NCI-H2029 (cell line): ENCODE measurements around the gene HAO2.

ENCODE experiments used
- DNase-seq: peaks from one replicate; lab custom pipeline; 2025; lab: John Stamatoyannopoulos, UW

HAO2 gene

GRCh38 chr1:119380983-119381662, 12.5 kb downstream of the HAO2 start:
- DNase-seq = no peak

DNA sequence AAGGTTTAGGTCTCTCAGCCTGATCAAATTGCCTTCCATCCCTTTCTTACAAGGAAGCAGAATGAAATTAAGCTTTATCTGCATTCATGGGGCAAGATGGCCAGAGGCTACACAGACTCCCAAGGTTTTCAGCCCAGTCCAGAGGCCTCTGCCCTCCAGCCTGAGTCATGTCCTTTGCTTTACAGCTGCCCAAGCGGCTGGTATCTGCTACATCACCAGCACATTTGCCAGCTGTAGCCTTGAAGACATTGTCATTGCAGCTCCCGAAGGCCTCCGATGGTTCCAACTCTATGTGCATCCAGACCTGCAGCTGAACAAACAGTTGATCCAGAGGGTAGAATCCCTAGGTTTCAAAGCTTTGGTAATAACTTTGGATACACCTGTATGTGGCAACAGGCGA, 16.0 kb downstream of the HAO2 start:
- no peak for DNase-seq

- no peak for DNase-seq
Observed at GRCh38 chr1:119385650-119386049, 17.1 kb downstream of the HAO2 start.

DNA sequence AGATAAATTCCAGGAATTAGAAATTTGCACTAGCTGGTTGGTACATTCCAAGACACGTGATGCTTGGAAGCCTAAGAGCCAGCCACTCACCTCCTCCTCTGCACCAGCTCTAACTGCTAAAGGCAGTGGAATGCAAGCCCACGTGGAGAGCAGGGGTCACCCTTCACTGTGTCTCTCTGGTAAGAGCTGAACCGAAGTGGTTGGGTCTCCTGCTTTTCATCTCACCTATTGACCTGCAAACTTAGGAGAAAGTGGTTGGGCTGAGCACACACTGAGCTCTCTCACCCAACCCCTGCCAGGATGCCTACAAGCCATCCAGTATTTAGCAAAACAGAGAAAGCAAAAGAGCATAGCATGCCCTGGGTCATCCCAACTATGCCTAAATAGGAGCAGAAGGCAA, 19.3 kb downstream of the HAO2 start:
- no peak for DNase-seq

GRCh38 chr1:119388450-119388849, 19.9 kb downstream of the HAO2 start:
- DNase-seq = no peak

GRCh38 chr1:119390526-119390925, 21.9 kb downstream of the HAO2 start:
- DNase-seq = no peak

DNA sequence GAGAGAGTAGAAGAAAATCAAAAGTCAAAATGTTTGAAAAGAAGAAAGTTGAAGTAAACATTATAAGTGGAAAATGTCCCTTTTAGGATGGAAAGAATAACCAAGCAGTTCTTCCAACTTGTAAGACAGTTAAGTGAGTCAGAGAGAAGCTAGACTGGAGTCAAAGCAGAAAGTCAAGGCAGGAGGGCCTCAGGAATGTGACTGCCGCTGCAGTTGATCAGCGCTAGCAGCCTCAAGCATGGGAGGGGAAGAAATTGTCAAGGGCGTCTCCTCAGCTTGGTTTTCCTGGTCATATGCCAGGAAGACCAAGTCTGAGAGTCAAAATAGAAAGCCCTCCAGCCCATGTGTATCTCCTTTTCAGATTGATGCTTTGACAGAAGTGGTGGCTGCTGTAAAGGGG, 23.2 kb downstream of the HAO2 start:
- no peak for DNase-seq

DNA sequence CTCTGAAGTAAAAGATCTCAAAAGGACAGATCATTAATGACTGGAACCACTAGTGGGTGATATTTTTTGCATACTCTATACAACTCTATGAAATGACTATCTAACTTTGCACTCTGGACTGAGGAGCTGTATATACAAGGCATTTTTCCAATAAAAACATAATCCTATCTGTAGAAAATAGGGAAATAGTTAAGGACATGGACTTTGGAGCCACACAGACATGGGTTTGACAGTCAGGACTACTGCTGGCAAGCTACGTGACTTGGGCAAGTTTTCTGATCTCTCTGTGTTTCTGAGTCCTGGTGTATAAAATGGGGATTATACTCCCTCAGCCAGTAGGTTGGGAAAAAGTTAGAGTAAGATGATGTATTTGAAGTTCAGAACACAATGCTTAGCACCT, 25.5 kb downstream of the HAO2 start:
- DNase-seq = no peak

GRCh38 chr1:119396982-119397381, 28.4 kb downstream of the HAO2 start:
- DNase-seq = no peak

DNA sequence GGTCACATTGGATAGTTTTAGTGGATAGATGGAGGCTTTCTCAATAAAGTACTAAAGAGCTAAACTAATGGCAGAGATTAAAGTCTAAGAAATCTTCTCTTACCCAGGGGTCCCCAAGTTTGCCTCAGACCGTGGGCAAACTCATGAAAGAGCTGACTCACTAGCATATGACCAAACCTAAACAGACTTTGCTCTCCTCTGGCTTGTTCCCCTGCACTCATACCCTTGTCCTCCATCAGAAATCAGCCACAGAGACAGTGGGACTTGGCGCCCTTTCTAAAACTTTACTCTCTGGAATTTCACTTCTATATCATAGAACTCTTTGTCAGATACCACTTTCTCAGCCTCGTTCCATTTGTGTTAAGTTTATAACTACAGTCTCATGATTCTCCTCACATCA, 29.4 kb downstream of the HAO2 start:
- no peak for DNase-seq

GRCh38 chr1:119404736-119405135, 36.2 kb downstream of the HAO2 start:
- no peak for DNase-seq

- DNase-seq = no peak
Observed at GRCh38 chr1:119409731-119410130, 41.1 kb downstream of the HAO2 start.

DNA sequence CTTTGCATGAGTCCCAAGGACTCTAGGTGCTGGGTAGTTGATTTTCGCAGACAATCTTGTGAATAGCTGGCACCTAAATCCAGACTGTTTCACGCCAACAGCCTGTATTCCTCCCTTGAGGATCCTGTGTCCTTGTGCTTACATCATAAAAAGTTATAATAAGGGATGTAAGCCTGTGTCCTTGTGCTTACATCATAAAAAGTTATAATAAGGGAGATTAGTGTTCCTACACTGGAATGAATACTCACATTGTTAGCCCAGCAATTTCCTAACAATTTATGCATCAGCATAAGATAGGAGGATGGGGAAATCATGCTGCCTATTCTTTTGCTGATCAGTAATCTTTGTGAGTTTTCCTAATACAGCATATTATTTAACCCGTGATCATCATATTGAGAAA, 42.4 kb downstream of the HAO2 start:
- DNase-seq = no peak

GRCh38 chr1:119414950-119415349, 46.4 kb downstream of the HAO2 start, which contains the start of gene HSD3B2:
Gene HSD3B2 (plus strand): TSS chr1:119415150. CDS start chr1:119415420, 270 bp downstream.
- no peak for DNase-seq

GRCh38 chr1:119416006-119416640, 47.5 kb downstream of the HAO2 start:
- DNase-seq = no peak

GRCh38 chr1:119419109-119419508, 50.5 kb downstream of the HAO2 start:
- no peak for DNase-seq

DNA sequence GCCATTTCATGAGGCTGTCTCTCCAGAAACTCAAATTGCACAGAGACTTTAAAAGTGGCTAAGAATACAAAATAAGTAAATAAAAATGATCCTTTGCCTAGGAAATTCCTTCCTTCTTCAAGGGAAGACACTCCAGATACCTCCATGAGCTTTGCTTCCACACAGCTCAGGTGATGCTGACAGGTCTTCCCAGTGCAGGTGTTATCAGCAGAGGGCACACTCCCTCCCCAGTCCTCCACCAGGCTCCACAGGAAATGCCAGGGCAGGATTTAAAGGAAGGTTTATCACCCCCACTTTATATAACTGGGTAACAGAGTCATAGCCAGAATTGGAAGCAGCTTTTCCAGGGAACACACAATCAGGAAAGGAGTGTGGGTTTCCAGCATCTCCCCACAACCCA, 52.1 kb downstream of the HAO2 start:
- DNase-seq = no peak

DNA sequence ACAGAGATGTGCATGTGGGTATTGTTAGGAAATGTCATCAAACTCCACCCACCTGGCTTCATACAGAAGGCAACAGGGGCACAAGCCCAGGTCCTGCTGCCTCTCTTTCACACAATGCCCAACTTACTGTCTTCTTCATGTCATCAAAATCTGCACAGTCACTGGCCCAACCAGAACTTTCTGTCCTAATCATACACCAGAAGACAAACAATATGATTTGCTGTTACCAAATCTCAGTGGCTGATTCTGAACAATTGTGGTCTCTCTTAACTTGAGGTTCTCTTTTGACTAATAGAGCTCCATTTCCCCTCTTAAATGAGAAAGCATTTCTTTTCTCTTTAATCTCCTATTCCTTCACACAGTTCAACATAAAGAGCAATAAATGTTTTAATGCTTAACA, 54.0 kb downstream of the HAO2 start:
- DNase-seq = no peak

GRCh38 chr1:119428991-119429390, 60.4 kb downstream of the HAO2 start:
- no peak for DNase-seq

DNA sequence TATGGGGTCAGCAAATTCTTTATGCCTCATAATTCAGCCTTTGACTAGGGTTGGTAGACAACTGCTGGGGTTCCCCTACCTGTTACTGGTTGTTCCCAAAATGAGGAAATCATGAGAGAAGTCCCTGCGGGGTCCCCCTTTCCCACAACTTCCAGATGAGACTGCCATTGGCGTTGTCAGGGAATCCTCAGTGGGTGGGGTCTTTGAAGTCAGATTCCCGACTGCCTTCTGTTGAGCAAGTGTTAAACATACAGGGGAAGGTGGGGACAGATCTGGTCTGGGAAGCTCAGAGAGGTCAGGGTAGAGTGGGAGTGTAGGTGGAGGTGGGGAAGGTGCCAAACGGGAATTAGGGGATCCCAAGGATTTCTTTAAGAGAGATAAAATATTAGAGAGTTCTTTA, 61.1 kb downstream of the HAO2 start:
- no peak for DNase-seq

GRCh38 chr1:119430486-119430885, 61.9 kb downstream of the HAO2 start:
- no peak for DNase-seq

DNA sequence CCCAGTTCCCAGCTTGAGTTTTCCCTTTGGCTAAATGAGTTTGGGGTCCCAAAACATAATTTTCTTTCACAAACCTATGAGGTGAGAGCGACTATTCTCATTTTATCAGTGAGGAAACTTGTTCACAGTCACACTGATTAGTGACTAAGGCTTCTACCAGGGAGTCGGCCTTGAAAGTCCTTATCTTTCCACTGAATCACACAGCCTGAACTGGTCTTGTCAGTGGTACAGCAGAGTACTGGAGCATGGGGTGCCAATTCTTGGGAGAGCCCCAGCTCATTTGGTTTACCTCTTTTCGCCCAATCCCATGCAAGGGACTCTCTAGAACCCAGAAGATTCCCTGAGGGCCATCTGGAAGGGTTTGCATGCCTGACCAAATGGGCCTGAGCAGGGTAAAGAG, 63.3 kb downstream of the HAO2 start:
- DNase-seq = no peak

DNA sequence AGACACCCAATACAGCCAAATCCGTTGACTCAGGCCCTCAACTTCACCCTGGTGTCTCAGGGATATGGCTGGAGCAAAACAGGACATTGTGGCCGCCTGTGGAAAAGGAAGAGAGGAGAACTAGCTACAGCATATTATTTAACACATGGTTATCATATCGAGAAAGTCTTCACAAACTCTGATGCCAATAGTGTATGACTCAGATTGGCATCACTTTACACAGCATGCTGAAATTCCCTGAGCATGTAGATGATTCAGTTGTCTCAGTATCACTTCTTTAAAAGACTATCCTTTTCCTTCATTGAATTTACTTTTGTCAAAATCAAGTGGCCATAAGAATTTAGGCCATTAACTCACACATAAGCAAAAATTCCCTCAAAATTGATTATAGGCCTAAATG, 66.5 kb downstream of the HAO2 start:
- DNase-seq = no peak

DNA sequence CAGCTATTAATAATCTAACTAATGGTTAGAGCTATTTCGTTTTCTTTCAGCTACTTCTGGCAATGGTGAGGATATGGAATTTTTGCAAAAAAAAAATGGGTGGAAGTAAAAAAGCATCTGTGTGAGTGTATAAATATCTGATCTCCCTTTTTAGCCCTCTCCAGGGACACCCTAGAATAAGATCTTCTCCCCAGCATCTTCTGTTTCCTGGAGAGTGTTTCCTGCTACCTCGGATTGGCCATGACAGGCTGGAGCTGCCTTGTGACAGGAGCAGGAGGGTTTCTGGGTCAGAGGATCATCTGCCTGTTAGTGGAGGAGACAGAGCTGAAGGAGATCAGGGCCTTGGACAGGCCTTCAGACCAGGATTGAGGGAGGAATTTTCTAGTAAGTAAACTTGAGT, 70.2 kb downstream of the HAO2 start:
- no peak for DNase-seq
